ENCODE data around the gene ARL6IP6.
"Not testable (repeated sequence)": the region's sequence is repeated elsewhere in the genome, so short reads cannot be mapped to it uniquely, and the experiment has no call there.

ARL6IP6 gene

DNA sequence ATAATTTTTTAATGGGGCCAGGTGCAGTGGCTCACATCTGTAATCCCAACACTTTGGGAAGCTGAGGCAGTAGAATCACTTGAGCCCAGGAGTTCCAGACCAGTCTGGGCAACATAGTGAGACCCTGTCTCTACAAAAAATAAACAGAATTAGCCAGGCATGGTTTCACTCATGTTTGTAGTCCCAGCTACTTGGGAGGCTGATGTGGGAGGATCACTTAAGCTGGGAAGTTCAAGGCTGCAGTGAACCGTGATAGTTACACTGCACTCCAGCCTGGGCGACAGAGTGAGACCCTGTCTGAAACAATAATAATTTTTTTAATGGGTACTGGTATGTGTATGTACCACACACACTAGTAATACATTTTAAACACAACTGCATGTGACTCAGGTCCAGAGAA, 2.4 kb downstream of the ARL6IP6 start:
- DNase-seq (ENCODE audit: low read depth in 2 of 2, low spot score in 1 of 2) = no peak

- DNase-seq (ENCODE audit: low read depth in 2 of 2, low spot score in 1 of 2) = not testable (repeated sequence)
Observed at GRCh38 chr2:152722639-152723038, 4.2 kb downstream of the ARL6IP6 start.

GRCh38 chr2:152723918-152724317, 5.5 kb downstream of the ARL6IP6 start:
- DNase-seq (ENCODE audit: low read depth in 2 of 2, low spot score in 1 of 2) = no peak

GRCh38 chr2:152729844-152730243, 11.4 kb downstream of the ARL6IP6 start:
- no peak for DNase-seq (ENCODE audit: low read depth in 2 of 2, low spot score in 1 of 2)

- peak in 1 of 2 donors; percentile 21 for DNase-seq (ENCODE audit: low read depth in 2 of 2, low spot score in 1 of 2)
Observed at GRCh38 chr2:152730591-152731333, 12.3 kb downstream of the ARL6IP6 start.

DNA sequence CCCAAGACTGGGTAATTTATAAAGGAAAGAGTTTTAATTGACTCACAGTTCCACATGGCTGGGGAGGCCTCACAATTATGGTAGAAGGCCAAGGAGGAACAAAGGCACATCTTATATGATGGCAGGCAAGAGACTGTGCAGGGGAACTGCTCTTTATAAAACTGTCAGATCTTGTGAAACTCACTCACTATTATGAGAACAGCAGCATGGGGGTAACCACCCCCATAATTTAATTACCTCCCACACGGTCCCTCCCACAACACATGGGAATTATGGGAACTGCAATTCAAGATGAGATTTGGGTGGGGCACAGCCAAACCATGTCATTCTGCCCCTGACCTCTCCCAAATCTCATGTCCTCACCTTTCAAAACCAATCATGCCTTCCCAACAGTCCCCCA, 19.1 kb downstream of the ARL6IP6 start:
- not testable (repeated sequence) for DNase-seq (ENCODE audit: low read depth in 2 of 2, low spot score in 1 of 2)

DNA sequence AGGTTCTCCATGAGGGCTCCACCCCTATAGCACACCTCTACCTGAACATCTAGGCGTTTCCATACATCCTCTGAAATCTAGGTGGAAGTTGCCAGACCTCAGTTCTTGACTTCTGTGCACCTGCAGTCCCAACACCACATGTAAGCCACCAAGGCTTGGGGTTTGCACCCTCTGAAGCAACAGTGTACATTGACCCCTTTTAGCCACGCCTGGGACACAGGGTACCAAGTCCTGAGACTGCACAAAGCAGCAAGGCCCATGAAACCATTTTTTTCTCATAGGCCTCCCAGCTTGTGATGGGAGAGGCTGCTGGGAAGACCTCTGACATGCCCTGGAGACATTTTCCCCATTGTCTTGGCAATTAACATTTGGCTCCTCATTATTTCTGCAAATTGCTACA, 20.0 kb downstream of the ARL6IP6 start:
- no peak for DNase-seq (ENCODE audit: low read depth in 2 of 2, low spot score in 1 of 2)

DNA sequence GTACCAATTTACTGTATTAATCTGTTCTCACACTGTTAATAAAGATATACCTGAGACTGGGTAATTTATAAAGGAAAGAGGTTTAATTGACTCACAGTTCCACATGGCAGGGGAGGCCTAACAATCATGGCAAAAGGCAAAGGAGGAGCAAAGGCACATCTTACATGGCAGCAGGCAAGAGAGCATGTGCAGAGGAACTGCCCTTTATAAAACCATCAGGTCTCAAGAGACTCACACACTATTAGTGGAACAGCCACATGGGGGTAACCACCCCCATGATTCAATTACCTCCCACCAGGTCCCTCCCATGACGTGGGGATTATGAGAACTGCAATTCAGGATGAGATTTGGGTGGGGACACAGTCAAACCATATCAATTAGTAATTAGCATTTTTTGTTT, 21.3 kb downstream of the ARL6IP6 start:
- DNase-seq (ENCODE audit: low read depth in 2 of 2, low spot score in 1 of 2) = not testable (repeated sequence)

GRCh38 chr2:152740743-152741328, 22.4 kb downstream of the ARL6IP6 start:
- no peak for DNase-seq (ENCODE audit: low read depth in 2 of 2, low spot score in 1 of 2)

- no peak for DNase-seq (ENCODE audit: low read depth in 2 of 2, low spot score in 1 of 2)
Observed at GRCh38 chr2:152743002-152743401, 24.6 kb downstream of the ARL6IP6 start.

DNA sequence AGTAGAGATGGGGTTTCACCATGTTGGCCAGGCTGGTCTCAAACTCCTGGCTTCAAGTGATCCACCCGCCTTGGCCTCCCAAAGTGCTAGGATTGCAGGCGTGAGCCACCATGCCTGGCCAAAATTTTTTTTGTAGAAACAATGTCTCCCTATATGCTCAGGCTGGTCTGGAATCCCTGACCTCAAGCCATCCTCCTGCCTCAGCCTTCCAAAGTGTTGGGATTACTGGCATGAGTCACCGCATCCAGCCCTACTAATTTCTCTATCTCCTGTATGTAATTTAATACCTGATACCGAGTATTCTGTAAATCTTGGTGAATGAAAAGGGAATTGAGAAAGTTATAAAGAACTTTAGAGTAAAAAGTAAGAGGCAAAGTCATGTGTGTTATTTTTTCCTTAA, 29.3 kb downstream of the ARL6IP6 start:
- DNase-seq (ENCODE audit: low read depth in 2 of 2, low spot score in 1 of 2) = not testable (repeated sequence)

DNA sequence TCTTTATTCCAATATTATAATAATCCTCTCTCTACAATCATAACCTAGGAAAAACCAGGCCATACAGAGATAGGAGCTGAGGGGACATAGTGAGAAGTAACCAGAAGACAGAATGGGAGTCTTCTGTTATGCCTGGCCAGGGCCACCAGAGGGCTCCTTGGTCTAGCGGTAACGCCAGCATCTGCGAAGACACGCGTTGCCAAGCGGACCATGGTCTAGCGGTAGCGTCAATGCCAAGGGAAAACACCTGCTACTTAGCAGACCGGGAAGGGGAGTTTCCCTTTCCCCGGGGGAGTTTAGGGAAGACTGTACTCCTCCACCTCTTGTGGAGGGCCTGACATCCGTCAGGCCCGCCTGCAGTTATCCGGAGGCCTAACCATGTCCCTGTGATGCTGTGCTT, 36.6 kb downstream of the ARL6IP6 start:
- DNase-seq (ENCODE audit: low read depth in 2 of 2, low spot score in 1 of 2) = no peak

- no peak for DNase-seq (ENCODE audit: low read depth in 2 of 2, low spot score in 1 of 2)
Observed at GRCh38 chr2:152759290-152760072, 41.1 kb downstream of the ARL6IP6 start.

DNA sequence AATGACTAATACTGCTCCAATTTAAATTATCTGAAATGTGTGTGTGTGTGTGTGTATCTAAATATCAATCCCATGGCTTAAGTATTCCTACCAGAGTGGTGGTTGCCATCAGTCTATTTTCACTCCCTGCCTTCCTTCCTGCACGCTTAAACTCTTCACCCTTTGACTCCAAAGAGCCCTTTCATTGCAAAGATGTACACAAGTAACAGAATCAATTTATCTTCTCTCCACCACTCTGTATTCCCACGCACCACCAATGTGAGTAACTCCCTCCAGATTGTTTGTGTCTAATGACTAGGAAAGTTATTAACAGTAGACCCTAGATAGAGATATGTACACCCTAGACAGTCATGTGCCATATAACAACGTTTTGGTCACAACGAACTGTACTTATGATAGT, 42.8 kb downstream of the ARL6IP6 start:
- no peak for DNase-seq (ENCODE audit: low read depth in 2 of 2, low spot score in 1 of 2)

DNA sequence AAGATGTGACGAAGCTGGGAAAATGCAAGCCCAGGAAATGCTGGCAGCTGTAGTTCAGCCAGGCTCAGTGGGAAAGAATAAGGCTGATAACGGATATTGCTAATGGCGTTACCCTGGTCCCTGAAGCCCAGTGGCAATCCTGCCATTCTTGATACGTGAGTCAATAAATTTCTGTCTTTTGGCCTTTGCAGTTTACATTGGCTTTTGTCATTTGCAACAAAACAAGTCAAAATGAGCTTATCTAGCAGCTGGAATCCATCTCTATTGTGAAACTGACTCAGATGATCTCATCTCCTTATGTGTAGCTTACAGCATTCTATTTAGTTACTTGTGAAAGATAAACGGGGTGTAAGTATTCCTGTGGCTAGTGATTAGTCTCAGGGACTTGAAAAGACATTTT, 43.8 kb downstream of the ARL6IP6 start:
- no peak for DNase-seq (ENCODE audit: low read depth in 2 of 2, low spot score in 1 of 2)

DNA sequence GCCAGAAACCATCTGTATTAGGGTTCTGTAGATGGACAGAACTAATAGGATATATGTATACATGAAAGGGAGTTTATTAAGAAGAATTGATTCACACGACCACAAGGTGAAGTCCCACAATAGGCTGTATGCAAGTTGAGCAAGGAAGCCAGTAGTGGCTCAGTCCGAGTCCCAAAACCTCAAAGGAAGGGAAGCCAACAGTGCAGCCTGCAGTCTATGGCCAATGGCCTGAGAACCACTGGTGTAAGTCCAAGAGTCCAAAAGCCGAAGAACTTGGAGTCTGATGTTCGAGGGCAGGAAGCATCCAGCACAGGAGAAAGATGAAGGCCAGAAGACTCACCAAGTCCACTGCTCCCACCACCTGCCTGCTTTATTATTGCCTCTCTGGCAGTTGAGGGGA, 44.8 kb downstream of the ARL6IP6 start:
- not testable (repeated sequence) for DNase-seq (ENCODE audit: low read depth in 2 of 2, low spot score in 1 of 2)

GRCh38 chr2:152763651-152764050, 45.2 kb downstream of the ARL6IP6 start:
- DNase-seq (ENCODE audit: low read depth in 2 of 2, low spot score in 1 of 2) = no peak

DNA sequence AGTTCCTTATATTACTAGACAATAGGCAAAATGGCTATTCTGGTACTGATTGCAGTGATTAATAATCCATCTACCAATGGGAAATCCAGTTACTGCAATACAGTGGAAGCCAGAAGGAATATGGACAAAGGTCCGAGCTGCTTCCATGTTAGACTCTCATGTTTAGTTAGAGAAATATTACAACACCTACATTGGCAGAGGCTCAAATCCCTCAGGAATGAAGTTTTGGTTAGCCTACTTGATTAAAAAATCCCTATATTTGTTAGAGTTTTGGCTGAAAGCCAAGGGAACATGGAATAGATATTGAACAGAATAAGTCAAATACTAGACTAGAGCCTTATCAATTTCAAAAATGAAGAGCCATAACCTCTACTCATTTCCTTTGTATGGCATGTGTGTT, 48.5 kb downstream of the ARL6IP6 start:
- no peak for DNase-seq (ENCODE audit: low read depth in 2 of 2, low spot score in 1 of 2)

GRCh38 chr2:152781175-152781574, 62.8 kb downstream of the ARL6IP6 start:
- DNase-seq (ENCODE audit: low read depth in 2 of 2, low spot score in 1 of 2) = no peak

- DNase-seq (ENCODE audit: low read depth in 2 of 2, low spot score in 1 of 2) = no peak
Observed at GRCh38 chr2:152782171-152782570, 63.8 kb downstream of the ARL6IP6 start.

- DNase-seq (ENCODE audit: low read depth in 2 of 2, low spot score in 1 of 2) = no peak
Observed at GRCh38 chr2:152790883-152791282, 72.5 kb downstream of the ARL6IP6 start.

- no peak for DNase-seq (ENCODE audit: low read depth in 2 of 2, low spot score in 1 of 2)
Observed at GRCh38 chr2:152791979-152792378, 73.6 kb downstream of the ARL6IP6 start.

All from stimulated activated CD8-positive, alpha-beta memory T cell treated with anti-CD3 and anti-CD28 coated beads, Interleukin-4, amount 100 ng/mL, for 4 hours (primary cell).